Right lobe of liver (tissue), 6 donors: ENCODE results near the gene KLHL41. TPM values are rescaled to one million over a fixed set of nuclear protein-coding genes. Genes with fewer than 3 reads are reported as not detected.
"Not testable (repeated sequence)": the region's sequence is repeated elsewhere in the genome, so short reads cannot be mapped to it uniquely, and the experiment has no call there.

ENCODE experiments used
- ATAC-seq, 4 donors: fragments of 200-7000 bp; cut with Tn5 transposase; one replicate each; pipeline ENCODE4 v1.9.1; 2020; ENCODE audit warnings: mild to moderate bottlenecking in 4 of 4, moderate library complexity in 4 of 4
- DNase-seq, 3 donors: peaks; one replicate each; pipeline ENCODE4 v3.0.0-alpha.2; 2020
- H3K27ac ChIP-seq, 3 donors: fragments of 200-600 bp; one replicate each; pipeline ENCODE4 v1.8.0; 2022
- H3K27me3 ChIP-seq, 2 donors: fragments of 200-600 bp; one replicate each; pipeline ENCODE4 v1.8.0; 2022
- H3K36me3 ChIP-seq, 4 donors: fragments of 200-600 bp; sonication (generic) in 1 of 4; one replicate each; pipeline versions ENCODE4 v1.5.1 to v1.8.0; 2017 to 2022; ENCODE audit warnings: control low read depth in 1 of 4
- H3K4me1 ChIP-seq, 4 donors: fragments of 200-600 bp; sonication (generic) in 1 of 4; one replicate each; pipeline versions ENCODE4 v1.5.1 to v1.8.0; 2017 to 2022; ENCODE audit warnings: control low read depth in 1 of 4
- H3K4me3 ChIP-seq, 3 donors: fragments of 200-600 bp; one replicate each; pipeline ENCODE4 v1.8.0; 2022
- H3K9me3 ChIP-seq, 4 donors: fragments of 200-600 bp; sonication (generic) in 1 of 4; one replicate each; pipeline versions ENCODE4 v1.5.1 to v1.8.0; 2017 to 2022; ENCODE audit warnings: control low read depth in 1 of 4
- POLR2A ChIP-seq: fragments of 450-650 bp; IDR thresholded peaks from one replicate; pipeline ENCODE4 v1.6.1; 2017; ENCODE audit warnings: antibody characterized with exemption, mild to moderate bottlenecking
- WGBS: methylation state at CpG from one replicate; pipeline ENCODE4 v1.1.6; 2018; ENCODE audit warnings: low coverage, low lambda C conversion rate; ENCODE audit not compliant: insufficient coverage; ENCODE audit errors: missing lambda C conversion rate; 5-methylcytosine and 5-hydroxymethylcytosine counted together
- intact Hi-C, 2 donors: fragments of 100-400 bp; cut with DNase I; formaldehyde crosslinking; loops; one replicate each; pipeline versions ENCODE4 v1.11.2 to v1.14.1; 2022
- total RNA-seq, 6 experiments: library from RNA; depleted of rRNA in 2 of 6; stranded (reverse); fragments of >200 nt in 2 of 6; fragmentation: NEBNext Ultra II Directional in 3 of 6; extraction: Animal tissue kit (Norgen Biotek cat#: 25700) in 3 of 6; gene quantifications; one replicate each; pipeline versions ENCODE4 v1.1.0 to v1.2.4, GENCODE V29; 2016 to 2023
- TF ChIP-seq, protein P1 (sequence below), 4 donors: fragments of 200-600 bp in 3 of 4; fragments of 450-650 bp in 1 of 4; IDR thresholded peaks; one replicate each; pipeline versions ENCODE4 v1.5.1 to v1.8.0; 2016 to 2022; ENCODE audit warnings: antibody characterized with exemption in 4 of 4, mild to moderate bottlenecking in 2 of 4
- donor health status: DM: no; HTN: yes; CAD: no.
- donor health status: DM: no; HTN: no; CAD: no.
- donor health status: DM: no; HTN: no; CAD: no.
- donor health status: DM: no; HTN: yes; CAD: no.
- donor health status: DM: no; HTN: yes; CAD: no.

The KLHL41 gene
- total RNA-seq, 6 experiments from 2014 or later = 0.22 to 3.7 (median 0.30) TPM

DNA sequence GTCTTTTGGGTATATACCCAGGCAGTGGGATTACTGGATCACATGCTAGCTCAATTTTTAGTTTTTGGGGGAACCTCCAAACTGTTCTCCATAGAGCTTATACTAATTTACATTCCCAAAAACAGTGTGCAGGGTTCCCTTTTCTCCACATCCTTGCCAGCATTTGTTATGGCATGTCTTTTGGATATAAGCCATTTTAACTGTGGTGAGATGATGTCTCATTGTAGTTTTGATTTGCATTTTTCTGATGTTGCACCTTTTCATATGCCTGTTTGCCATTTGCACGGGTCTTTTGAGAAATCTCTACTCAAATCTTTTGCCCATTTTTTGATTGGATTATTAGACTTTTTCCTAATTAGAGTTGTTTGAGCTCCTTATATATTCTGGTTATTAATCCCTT lies 56.2 kb downstream of the KLHL41 start:
- Histone ChIP-seq H3K4me3 (no peak overlapping the region), H3K27ac (no peak overlapping the region), H3K36me3 (no peaks in the 10 kb centered on the region), H3K27me3 (no peaks in the 10 kb centered on the region), H3K4me1 (no peaks in the 10 kb centered on the region), H3K9me3 (no peaks in the 10 kb centered on the region)
- WGBS = 86% methylated on average over 1 of the region's 1 CpG
- no peak for ATAC-seq
- intact Hi-C loops = no loop called here
- TF ChIP-seq, protein P1, sequence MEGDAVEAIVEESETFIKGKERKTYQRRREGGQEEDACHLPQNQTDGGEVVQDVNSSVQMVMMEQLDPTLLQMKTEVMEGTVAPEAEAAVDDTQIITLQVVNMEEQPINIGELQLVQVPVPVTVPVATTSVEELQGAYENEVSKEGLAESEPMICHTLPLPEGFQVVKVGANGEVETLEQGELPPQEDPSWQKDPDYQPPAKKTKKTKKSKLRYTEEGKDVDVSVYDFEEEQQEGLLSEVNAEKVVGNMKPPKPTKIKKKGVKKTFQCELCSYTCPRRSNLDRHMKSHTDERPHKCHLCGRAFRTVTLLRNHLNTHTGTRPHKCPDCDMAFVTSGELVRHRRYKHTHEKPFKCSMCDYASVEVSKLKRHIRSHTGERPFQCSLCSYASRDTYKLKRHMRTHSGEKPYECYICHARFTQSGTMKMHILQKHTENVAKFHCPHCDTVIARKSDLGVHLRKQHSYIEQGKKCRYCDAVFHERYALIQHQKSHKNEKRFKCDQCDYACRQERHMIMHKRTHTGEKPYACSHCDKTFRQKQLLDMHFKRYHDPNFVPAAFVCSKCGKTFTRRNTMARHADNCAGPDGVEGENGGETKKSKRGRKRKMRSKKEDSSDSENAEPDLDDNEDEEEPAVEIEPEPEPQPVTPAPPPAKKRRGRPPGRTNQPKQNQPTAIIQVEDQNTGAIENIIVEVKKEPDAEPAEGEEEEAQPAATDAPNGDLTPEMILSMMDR (IDR thresholded peaks at IDR 0.05) = no peak
- TF ChIP-seq POLR2A = no peak
- no peak for DNase-seq

DNA sequence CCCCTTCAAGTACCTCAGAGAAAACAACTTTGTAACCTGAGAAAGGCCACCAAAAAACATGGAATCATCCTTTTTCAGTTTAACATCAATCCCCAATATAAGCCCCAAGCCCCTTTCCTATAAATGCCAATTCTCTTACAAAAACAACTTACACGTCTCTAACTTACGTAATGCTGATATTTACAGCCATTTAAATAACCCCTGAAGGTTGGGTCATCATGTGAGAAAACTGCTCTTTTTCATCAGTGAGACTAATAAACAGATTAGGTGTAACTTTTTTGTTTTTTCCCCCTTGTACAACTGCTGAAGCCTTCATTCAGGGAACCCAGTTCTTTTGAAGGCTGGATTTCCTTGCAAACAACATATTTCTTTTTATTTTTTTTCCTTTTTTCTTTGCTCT lies 60.4 kb downstream of the KLHL41 start:
- no peak overlapping the region for H3K4me3 ChIP-seq
- ATAC-seq (no peak), DNase-seq (no peak)
- WGBS = 84% methylated on average over 2 of the region's 2 CpGs
- H3K27ac ChIP-seq = no peak overlapping the region
- no peaks in the 10 kb centered on the region for H3K27me3 ChIP-seq
- TF ChIP-seq POLR2A = no peak
- TF ChIP-seq, protein P1 (IDR thresholded peaks at IDR 0.05) = no peak
- intact Hi-C loops = no loop called here
- peaks cover 0 to 8% (median 0%) of the 10 kb centered on the region in 4 donors for H3K4me1 ChIP-seq
- no peaks in the 10 kb centered on the region for H3K36me3 ChIP-seq
- no peaks in the 10 kb centered on the region for H3K9me3 ChIP-seq

DNA sequence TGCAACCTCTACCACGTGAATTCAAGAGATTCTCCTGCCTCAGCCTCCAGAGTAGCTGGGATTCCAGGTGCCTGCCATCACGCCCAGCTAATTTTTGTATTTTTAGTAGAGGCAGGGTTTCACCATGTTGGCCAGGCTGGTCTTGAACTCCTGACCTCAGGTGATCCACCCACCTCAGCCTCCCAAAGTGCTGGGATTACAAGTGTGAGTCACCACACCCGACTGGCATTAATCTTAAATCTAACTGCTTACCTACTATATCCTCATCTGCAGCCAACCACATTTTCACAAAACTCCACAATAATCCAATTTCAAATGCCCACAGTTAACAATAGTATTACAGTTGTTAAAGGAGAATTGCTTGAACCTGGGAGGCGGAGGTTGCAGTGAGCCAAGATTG lies 61.2 kb downstream of the KLHL41 start:
- H3K27me3 ChIP-seq, H3K27ac ChIP-seq, ATAC-seq, H3K4me3 ChIP-seq, H3K4me1 ChIP-seq, H3K9me3 ChIP-seq, intact Hi-C loops, DNase-seq, H3K36me3 ChIP-seq: not testable (repeated sequence)
- 93% methylated on average over 4 of the region's 4 CpGs for WGBS

DNA sequence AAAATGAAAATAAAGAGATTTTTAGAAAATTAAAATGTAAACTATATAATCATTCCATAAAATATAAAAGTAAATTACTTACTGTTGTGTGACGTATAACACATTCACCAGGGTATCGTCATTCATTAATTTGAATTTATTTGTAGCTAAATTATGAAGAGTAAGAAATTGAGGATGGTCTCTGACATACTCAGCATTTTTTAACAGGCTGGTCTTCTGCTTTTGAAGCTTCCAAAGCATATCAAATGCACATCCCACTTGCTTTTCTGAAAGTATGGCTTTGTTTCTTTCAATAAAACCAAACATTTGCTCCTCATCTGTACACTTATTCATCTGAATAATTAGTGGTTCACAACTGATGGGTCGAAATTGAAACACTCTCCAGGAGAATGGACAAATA lies 62.1 kb downstream of the KLHL41 start:
- Histone ChIP-seq H3K9me3 (no peaks in the 10 kb centered on the region), H3K27me3 (no peaks in the 10 kb centered on the region), H3K4me1 (peaks cover 0 to 8% (median 0%) of the 10 kb centered on the region in 4 donors), H3K36me3 (no peaks in the 10 kb centered on the region), H3K27ac (no peak overlapping the region), H3K4me3 (no peak overlapping the region)
- DNase-seq (no peak), ATAC-seq (no peak)
- intact Hi-C loops = no loop called here
- 87% methylated on average over 3 of the region's 3 CpGs for WGBS
- TF ChIP-seq, protein P1 (IDR thresholded peaks at IDR 0.05) = no peak
- TF ChIP-seq POLR2A = no peak

DNA sequence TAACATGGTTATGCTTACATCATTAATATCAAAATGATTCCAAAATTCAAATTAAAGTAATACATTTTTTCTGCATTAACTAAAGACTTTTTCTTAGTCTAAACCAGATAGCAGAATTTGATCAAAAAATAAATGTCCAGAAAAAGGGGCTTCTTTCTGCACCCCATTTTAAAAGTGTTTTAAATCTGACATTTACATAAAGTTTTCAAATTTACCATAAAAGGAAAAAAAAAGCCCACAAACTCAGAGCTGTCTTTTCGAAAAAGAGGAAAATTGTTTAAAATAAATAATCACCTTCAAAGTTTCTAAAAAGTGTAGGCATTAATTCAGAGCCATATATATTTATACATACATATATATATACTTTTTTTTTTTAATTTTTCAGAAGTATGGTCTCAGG lies 62.7 kb downstream of the KLHL41 start:
- TF ChIP-seq, protein P1 (IDR thresholded peaks at IDR 0.05) = no peak
- no peak for TF ChIP-seq POLR2A
- Histone ChIP-seq H3K27ac (no peak overlapping the region), H3K4me1 (peaks cover 0 to 8% (median 0%) of the 10 kb centered on the region in 4 donors), H3K27me3 (no peaks in the 10 kb centered on the region), H3K9me3 (no peaks in the 10 kb centered on the region), H3K4me3 (no peak overlapping the region), H3K36me3 (no peaks in the 10 kb centered on the region)
- intact Hi-C loops = no loop called here
- ATAC-seq (no peak), DNase-seq (no peak)
- 65% methylated on average over 1 of the region's 1 CpG for WGBS
